GM21529 (cell line): ENCODE results near the gene LARP4B.

ENCODE experiments used
- ATAC-seq: cut with Tn5 transposase; IDR thresholded peaks from one replicate; pipeline ENCODE4 v1.9.1; 2021; ENCODE audit not compliant: unreplicated experiment

Gene LARP4B

DNA sequence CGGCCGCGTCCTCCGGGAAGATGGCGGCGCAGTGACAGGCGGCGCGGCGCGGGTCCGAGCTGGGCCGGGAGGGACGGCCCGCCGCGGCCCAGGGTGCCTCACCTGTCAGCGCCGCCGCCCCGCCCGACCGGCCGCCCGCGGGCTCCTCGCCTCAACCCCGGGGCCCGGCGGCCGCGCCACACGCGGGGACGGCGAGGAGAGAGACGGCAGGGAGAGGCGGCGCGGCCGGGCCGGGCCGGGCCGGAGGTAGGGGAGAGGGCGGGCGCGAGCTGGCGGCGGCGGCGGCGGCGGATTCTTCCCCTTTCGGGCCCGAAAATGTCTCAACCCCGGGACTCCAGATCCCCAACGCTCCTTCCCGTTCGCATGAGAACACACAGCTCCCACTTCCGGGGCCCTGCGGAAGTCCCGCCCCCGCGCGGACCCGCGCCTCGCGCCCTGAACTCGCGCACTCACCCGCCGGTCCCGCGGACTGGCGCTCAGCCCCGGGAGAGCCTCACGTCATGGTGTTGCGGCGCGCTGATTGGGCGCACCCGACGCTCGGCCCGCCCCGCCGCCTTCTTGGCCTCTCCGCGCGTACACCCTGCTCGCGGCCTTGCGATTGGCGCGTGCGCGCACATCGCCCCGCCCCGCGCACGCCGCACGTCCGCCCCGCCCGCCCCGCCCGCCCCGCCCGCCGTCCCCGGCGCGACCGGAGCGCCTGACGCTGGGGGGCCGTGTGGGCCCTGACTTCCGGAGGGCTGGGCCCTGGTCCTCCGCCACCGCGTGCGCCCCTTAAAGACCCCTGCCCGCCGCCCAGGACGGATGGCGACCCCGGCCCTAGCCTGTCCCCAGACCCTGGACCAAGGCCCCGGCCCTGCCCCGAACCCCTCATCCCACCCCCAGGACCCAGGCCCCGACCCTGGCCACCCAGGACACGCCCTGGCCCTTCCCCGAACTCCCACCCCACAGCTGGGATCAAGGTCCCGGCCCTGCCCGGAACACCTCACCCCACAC is at the start of gene LARP4B:
LARP4B (minus strand) TSS at position 380 of the 993 bp plus-strand sequence. CDS start 45,984 bp downstream, outside the sequence.
- ATAC-seq: peak; percentile 92

DNA sequence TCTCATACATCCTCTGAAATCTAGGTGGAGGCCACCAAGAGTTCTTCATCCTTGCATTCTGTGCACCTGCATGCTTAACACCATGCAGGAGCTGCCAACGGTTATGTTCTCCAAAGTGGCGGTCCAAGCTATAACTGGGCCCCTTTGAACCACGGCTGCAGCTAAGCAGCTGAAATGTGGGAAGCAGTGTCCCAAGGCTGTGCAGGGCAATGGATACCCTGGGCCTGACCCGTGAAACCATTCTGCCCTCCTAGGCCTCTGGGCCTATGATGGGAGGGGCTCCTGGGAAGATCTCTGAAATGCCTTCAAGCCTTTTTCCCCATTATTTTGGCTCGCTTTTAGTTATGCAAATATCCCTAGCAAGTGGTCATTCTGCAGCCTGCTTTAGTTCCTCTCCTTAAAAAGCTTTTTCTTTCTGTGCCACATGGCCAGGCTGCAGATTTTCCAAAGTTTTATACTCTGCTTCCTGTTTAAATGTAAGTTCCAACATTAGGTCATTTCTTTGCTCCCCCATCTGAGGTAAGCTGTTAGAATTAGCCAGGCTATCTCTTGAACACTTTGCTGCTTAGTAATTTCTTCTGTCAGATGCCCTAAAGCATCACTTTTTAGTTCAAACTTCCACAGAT is 49.1 kb upstream of the LARP4B start:
- no peak for ATAC-seq

- ATAC-seq: no peak
These were observed 47.4 kb upstream of the LARP4B start for GRCh38 chr10:978826-979421.

GRCh38 chr10:976316-976715 is 44.8 kb upstream of the LARP4B start:
- ATAC-seq: no peak

DNA sequence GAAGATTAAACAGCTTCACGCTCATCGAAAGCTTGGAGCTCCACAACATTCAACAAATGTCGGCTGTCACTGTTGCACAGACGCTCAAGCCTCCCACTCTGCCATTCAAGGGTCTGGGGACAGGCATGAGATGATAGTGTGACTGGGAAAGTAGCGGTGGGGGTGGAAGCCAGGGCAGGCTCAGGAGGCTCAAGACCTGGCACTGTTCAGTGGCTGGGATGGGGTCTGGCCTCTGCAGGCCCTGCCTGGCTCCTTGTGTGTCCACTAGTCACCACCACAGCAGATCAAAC is 43.2 kb upstream of the LARP4B start:
- ATAC-seq: no peak

DNA sequence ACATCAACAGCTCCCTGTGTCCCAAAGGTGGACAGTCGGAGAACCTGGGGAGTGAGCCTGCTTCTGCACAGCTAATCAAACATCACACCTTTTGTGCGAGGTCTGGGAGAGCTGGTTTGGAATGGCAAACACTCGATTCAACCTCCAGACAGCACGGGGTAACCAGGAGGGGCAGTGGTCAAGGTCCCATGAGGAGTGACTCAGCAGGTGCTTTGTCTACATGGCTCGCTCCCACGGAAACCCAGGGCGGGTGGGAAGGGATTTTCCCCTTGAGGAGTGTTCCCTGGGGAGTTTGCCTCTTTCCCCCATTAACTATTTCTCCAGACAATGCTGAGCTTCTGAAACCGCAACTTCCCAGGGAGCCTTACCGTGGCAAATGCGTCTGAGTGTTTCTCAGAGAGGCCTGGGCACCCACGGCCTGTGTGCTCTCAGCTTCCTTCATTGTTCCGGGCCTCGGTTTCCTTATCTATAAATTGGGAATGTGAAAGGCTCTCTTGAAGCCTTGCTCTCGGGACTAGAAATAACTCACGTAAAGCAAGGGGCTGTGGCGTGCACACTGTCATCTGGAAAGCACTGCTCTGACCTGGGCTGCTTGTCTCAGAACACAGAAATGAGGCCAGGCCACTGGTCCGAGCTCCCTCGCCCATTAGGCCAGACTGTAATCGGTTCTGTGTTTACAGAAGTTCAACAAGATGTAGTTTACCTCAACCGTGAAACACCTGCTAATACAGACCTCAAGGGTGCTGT is 42.7 kb upstream of the LARP4B start:
- no peak for ATAC-seq

DNA sequence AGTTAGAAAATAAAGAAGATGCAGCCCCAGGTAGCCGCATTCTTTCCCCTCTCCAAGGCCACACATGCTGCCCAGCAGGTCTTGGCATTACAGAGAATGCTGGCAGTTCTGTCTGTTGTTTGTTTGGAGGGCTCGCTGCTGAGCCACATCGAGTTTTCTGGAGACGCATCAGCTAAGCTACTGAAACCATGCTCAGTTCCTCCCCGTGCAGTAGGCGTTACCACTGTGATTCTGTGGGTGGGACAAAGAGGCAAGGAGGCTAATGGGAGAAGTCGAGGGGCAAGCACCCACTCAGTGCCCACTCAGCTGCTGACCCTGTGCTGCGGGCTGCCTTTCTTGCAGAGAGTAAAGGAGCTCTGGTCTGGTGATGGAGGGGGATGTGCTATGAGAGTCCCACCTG is 41.3 kb upstream of the LARP4B start:
- ATAC-seq: no peak

DNA sequence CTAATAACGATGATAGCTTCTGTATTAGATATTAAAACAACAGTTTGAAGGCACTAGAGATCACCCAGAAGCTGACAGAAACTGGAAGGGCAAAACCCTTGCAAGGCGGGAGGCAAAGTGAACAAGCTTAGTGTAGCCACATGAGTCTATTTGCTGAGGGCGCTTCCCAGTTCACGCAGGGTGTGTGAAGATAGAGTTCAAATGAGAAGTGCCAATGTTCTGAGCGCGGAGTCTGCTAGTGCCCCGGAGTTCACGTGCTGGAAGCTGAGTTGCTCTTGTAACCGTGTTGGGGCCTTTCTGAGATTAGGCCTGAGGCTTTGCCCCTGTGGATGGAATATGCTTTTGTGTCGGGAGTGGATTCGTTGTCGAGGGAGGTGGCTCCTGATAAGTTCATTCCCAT is 40.1 kb upstream of the LARP4B start:
- no peak for ATAC-seq

DNA sequence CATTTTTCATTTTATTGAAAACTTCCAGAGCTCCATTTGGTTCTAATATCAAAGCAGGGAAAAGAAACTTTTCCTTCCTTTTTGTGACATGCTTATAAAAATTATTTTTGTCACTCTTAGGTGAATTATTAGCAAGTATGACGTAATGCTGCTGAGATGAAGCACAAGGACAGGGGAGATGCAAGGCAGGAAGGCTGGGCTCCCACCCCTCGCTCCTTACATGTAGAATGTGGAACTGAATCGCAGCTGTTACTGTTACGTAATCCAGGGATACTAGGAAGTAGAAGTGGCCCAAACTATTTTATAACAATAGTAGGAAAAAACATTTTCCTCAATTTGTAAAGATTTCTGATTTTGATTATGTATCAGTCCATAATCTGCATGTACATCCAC is 39.6 kb upstream of the LARP4B start:
- no peak for ATAC-seq

DNA sequence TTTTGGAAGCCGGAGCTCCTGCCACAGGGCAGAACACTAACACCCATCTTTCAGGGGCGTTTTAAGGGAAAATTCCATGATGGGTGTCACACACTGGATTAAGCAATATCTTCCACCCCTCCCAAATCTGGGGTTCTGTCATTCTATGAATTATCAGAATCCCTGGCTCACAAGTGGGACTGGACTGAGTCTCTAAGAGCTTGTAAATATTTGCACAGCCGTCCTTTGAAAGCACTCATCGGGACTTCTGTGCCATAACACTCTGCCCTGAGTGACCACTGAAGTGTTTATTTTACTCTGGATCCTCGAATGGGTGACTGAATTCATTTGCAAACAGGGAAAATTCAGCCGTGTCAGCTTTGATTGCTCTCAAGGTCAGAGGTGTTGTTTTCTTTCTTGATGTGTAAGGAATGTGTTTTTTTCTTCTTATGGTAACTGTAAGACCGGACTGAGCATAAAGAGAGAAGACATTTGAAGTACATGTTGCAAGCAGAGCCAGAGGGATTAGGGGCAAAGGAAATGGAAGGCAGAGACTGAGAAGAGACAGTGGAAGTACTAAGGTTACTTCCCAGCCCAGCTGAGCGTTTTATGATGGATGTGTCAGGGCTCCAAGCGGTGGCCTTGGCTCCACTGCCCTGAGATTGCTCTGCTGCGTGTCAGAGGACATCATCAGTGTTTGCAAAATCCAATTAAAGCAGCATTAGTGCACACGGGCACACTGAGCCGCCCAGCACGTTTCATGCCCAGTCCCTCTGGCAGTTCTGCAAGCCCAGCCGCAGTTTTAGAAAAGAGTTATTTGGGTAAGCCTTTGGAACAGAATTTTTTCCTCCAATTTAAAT is 39.0 kb upstream of the LARP4B start:
- ATAC-seq: no peak

GRCh38 chr10:969473-970150 is 38.1 kb upstream of the LARP4B start:
- ATAC-seq: no peak

- ATAC-seq: no peak
These were observed 37.2 kb upstream of the LARP4B start for GRCh38 chr10:968546-969199.

GRCh38 chr10:966466-967235 is 35.1 kb upstream of the LARP4B start:
- ATAC-seq: no peak

- ATAC-seq: no peak
These were observed 33.5 kb upstream of the LARP4B start for GRCh38 chr10:964988-965417.

DNA sequence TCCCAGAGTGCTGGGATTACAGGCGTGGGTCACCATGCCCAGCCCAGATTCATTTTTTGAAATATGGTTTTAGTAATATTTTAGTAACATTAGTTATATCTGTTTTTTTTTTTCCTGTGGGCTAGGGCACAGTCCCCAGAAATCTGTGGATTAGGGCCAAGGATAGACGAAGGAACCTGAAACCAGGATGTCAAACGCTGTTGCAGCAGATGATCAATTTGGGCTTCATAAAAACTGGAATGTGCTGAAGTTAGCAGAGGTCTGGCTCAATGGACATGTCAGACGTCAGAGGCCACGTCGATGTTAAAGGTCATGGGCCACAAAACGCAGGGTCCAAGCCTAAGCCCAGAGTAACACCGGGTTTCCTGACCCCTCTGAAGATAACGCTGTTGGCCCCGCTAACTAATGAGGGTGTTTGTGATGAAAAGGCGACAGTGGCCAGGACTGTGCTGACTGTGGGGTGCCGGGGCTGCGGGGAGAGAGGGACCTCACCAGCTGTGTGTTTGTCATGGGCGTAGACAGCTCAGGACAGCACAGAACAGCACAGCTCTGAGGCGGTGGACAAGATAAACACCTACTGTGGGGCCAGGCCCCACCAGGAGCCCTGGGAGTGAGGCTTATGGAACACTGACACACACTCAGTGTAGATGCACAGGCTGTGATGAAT is 32.9 kb upstream of the LARP4B start:
- ATAC-seq: no peak

GRCh38 chr10:963655-964054 is 32.1 kb upstream of the LARP4B start:
- no peak for ATAC-seq

GRCh38 chr10:963186-963585 is 31.7 kb upstream of the LARP4B start:
- ATAC-seq: no peak

DNA sequence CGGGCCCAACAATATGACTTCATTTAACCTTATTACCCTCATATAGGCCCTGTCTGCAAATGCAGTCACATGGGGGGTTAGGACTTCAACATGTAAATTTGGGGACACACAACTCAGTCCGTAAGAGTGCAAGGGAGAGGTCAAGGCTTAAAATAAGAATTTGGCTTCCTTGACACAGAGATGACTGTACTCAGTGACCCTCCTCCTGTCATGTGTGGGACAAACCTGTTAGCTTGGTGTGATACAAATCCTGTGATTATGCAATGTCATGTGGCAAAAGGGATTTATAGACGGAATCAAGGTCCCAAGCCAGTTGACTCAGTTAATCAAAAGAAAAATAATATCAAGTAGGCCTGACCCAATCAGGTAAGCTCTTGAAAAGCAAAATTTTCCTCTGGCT is 30.8 kb upstream of the LARP4B start:
- no peak for ATAC-seq
